Right lobe of liver (tissue), 6 donors: Measurements from ENCODE around the gene C1orf105. TPM values are rescaled to one million over a fixed set of nuclear protein-coding genes. Genes with fewer than 3 reads are reported as not detected.

Experiments
- ATAC-seq, 4 donors: fragments of 200-7000 bp; cut with Tn5 transposase; one replicate each; pipeline ENCODE4 v1.9.1; 2020; ENCODE audit warnings: mild to moderate bottlenecking in 4 of 4, moderate library complexity in 4 of 4
- DNase-seq, 3 donors: peaks; one replicate each; pipeline ENCODE4 v3.0.0-alpha.2; 2020
- H3K27ac ChIP-seq, 3 donors: fragments of 200-600 bp; one replicate each; pipeline ENCODE4 v1.8.0; 2022
- H3K27me3 ChIP-seq, 2 donors: fragments of 200-600 bp; one replicate each; pipeline ENCODE4 v1.8.0; 2022
- H3K36me3 ChIP-seq, 4 donors: fragments of 200-600 bp; sonication (generic) in 1 of 4; one replicate each; pipeline versions ENCODE4 v1.5.1 to v1.8.0; 2017 to 2022; ENCODE audit warnings: control low read depth in 1 of 4
- H3K4me1 ChIP-seq, 4 donors: fragments of 200-600 bp; sonication (generic) in 1 of 4; one replicate each; pipeline versions ENCODE4 v1.5.1 to v1.8.0; 2017 to 2022; ENCODE audit warnings: control low read depth in 1 of 4
- H3K4me3 ChIP-seq, 3 donors: fragments of 200-600 bp; one replicate each; pipeline ENCODE4 v1.8.0; 2022
- H3K9me3 ChIP-seq, 4 donors: fragments of 200-600 bp; sonication (generic) in 1 of 4; one replicate each; pipeline versions ENCODE4 v1.5.1 to v1.8.0; 2017 to 2022; ENCODE audit warnings: control low read depth in 1 of 4
- CTCF ChIP-seq, 4 donors: fragments of 200-600 bp in 3 of 4; fragments of 450-650 bp in 1 of 4; IDR thresholded peaks; one replicate each; pipeline versions ENCODE4 v1.5.1 to v1.8.0; 2016 to 2022; ENCODE audit warnings: antibody characterized with exemption in 4 of 4, mild to moderate bottlenecking in 2 of 4
- POLR2A ChIP-seq: fragments of 450-650 bp; IDR thresholded peaks from one replicate; pipeline ENCODE4 v1.6.1; 2017; ENCODE audit warnings: antibody characterized with exemption, mild to moderate bottlenecking
- WGBS: methylation state at CpG from one replicate; pipeline ENCODE4 v1.1.6; 2018; ENCODE audit warnings: low coverage, low lambda C conversion rate; ENCODE audit not compliant: insufficient coverage; ENCODE audit errors: missing lambda C conversion rate; 5-methylcytosine and 5-hydroxymethylcytosine counted together
- intact Hi-C, 2 donors: fragments of 100-400 bp; cut with DNase I; formaldehyde crosslinking; loops; one replicate each; pipeline versions ENCODE4 v1.11.2 to v1.14.1; 2022
- total RNA-seq, 6 experiments: library from RNA; depleted of rRNA in 2 of 6; stranded (reverse); fragments of >200 nt in 2 of 6; fragmentation: NEBNext Ultra II Directional in 3 of 6; extraction: Animal tissue kit (Norgen Biotek cat#: 25700) in 3 of 6; gene quantifications; one replicate each; pipeline versions ENCODE4 v1.1.0 to v1.2.4, GENCODE V29; 2016 to 2023
- donor health status: DM: no; HTN: yes; CAD: no.
- donor health status: DM: no; HTN: no; CAD: no.
- donor health status: DM: no; HTN: no; CAD: no.
- donor health status: DM: no; HTN: yes; CAD: no.
- donor health status: DM: no; HTN: yes; CAD: no.

The C1orf105 gene
- total RNA-seq, 6 experiments from 2014 or later, result 0.24 to 1.3 (median 0.46) TPM; not detected in 2

- H3K9me3 ChIP-seq, result no peaks in the 10 kb centered on the region
- H3K4me1 ChIP-seq, result no peaks in the 10 kb centered on the region
- intact Hi-C loops, result no loop called here
- DNase-seq (no peak), ATAC-seq (no peak)
- no peaks in the 10 kb centered on the region for H3K27me3 ChIP-seq
- H3K36me3 ChIP-seq, result no peaks in the 10 kb centered on the region
- H3K27ac ChIP-seq, result no peak overlapping the region
- H3K4me3 ChIP-seq, result no peak overlapping the region
- TF ChIP-seq CTCF (IDR thresholded peaks at IDR 0.05) (no peak), POLR2A (no peak)
These were observed 93.0 kb downstream of the C1orf105 start for GRCh38 chr1:172513479-172513878.

DNA sequence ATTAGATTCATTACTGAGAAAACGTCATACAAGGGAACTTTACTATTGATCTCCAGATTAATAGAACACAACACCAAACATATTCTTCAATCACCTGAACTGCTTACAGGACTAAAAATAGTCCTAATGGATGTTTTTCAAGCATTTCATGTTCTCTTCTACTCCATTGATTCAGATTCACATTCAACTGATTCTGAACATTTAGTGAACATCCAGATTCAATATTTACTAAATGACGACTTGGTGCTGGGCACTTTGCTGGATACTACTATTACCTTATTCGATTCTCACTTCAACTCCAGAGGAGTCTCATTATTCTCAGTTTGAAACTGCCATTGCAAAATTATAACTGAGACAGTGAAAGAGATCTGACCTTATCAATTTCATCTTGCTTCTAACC is 93.6 kb downstream of the C1orf105 start:
- no peak overlapping the region for H3K27ac ChIP-seq
- no peak overlapping the region for H3K4me3 ChIP-seq
- WGBS, result 70% methylated on average over 3 of the region's 3 CpGs
- DNase-seq (no peak), ATAC-seq (no peak)
- no peak for TF ChIP-seq POLR2A
- no peak for TF ChIP-seq CTCF (IDR thresholded peaks at IDR 0.05)
- H3K9me3 ChIP-seq, result no peaks in the 10 kb centered on the region
- intact Hi-C loops, result no loop called here
- H3K4me1 ChIP-seq, result no peaks in the 10 kb centered on the region
- no peaks in the 10 kb centered on the region for H3K36me3 ChIP-seq
- no peaks in the 10 kb centered on the region for H3K27me3 ChIP-seq

GRCh38 chr1:172515436-172515835 is 95.0 kb downstream of the C1orf105 start:
- Histone ChIP-seq H3K27me3 (no peaks in the 10 kb centered on the region), H3K27ac (no peak overlapping the region), H3K4me1 (no peaks in the 10 kb centered on the region), H3K36me3 (no peaks in the 10 kb centered on the region), H3K9me3 (no peaks in the 10 kb centered on the region), H3K4me3 (no peak overlapping the region)
- no peak for ATAC-seq
- intact Hi-C loops, result no loop called here
- no peak for TF ChIP-seq CTCF (IDR thresholded peaks at IDR 0.05)
- TF ChIP-seq POLR2A, result no peak
- DNase-seq, result no peak

- no peak overlapping the region for H3K27ac ChIP-seq
- no peak overlapping the region for H3K4me3 ChIP-seq
- H3K4me1 ChIP-seq, result no peaks in the 10 kb centered on the region
- H3K9me3 ChIP-seq, result no peaks in the 10 kb centered on the region
- intact Hi-C loops, result no loop called here
- peak; percentile 11 to 60 (median 48) for ATAC-seq
- no peak for TF ChIP-seq CTCF (IDR thresholded peaks at IDR 0.05)
- TF ChIP-seq POLR2A, result no peak
- H3K36me3 ChIP-seq, result no peaks in the 10 kb centered on the region
- WGBS, result 13% methylated on average over 1 of the region's 1 CpG
- H3K27me3 ChIP-seq, result no peaks in the 10 kb centered on the region
- no peak for DNase-seq
These were observed 95.4 kb downstream of the C1orf105 start for GRCh38 chr1:172515927-172516326.

DNA sequence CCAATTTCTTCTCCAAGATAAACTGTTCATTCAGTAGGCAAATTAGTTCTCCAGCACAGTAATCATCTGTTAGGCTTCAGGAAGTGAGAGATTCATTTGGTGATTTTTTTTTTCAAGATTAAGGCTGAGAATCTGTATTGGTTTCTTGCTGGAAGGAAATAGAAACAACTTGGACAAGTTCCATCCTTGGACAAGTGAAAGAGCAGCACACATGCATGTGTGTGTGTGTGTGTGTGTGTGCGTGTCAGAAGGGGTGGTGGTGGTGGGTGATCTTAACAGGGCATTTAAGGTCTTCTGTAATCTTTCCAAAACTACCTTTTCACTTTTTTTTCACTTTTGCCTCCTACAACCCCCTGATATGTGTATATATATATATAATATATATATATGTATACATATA is 96.6 kb downstream of the C1orf105 start:
- Histone ChIP-seq H3K27me3 (no peaks in the 10 kb centered on the region), H3K4me1 (no peaks in the 10 kb centered on the region), H3K27ac (no peak overlapping the region), H3K9me3 (no peaks in the 10 kb centered on the region), H3K36me3 (no peaks in the 10 kb centered on the region), H3K4me3 (no peak overlapping the region)
- intact Hi-C loops, result no loop called here
- ATAC-seq, result no peak
- no peak for DNase-seq
- TF ChIP-seq POLR2A (no peak), CTCF (IDR thresholded peaks at IDR 0.05) (no peak)
- WGBS, result 90% methylated on average over 1 of the region's 1 CpG
